ENCODE data around the gene PCNX3.

The PCNX3 gene

GRCh38 chr11:65599955-65600246, 15.7 kb upstream of the PCNX3 start:
- DNase-seq = no peak

GRCh38 chr11:65604258-65604657, 11.3 kb upstream of the PCNX3 start:
- DNase-seq = no peak

- peak; percentile 53 to 54 for DNase-seq
These were observed 8.5 kb upstream of the PCNX3 start for GRCh38 chr11:65606876-65607613.

GRCh38 chr11:65607614-65608426, 7.8 kb upstream of the PCNX3 start:
- DNase-seq = no peak

- no peak for DNase-seq
These were observed 6.3 kb upstream of the PCNX3 start for GRCh38 chr11:65609229-65609628.

GRCh38 chr11:65609665-65610064, 5.9 kb upstream of the PCNX3 start:
- no peak for DNase-seq

GRCh38 chr11:65610404-65610803, 5.2 kb upstream of the PCNX3 start:
- no peak for DNase-seq

DNA sequence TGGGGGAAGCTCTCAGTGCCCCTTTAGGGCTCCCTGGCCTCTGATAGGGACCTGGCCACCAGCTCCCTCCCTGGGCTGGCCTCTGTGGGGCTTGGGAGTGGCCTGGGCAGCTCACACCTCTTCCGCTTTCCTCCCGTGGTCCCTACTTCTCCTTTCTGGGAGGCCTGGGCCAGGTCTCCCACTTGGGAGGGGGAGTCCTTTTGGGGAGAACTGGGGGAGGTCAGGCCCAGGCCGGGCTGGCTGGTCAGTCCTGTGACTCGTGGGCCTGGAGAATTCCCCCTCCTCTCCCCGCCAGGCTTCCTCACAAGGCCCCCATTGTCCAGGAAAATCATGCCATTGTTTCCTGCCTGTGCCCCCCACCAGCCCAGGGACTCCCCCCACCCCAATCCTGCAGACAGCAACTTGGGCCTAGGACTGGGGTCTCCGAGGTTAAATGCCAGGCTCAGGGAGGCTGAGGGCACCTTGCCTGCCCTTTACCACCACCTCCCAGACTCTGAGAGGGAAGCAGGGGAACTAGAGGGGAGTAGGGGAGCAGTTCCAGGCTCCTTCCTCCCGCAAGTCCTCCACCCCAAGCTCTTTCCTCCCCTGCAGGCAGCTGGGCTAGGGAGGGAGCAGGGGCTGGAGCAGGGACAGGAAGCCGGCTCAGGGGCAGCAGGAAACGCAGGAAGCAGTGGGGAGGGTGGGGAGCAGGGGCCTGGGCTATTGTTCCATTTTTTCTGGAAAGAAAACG, 4.4 kb upstream of the PCNX3 start:
- no peak for DNase-seq

DNA sequence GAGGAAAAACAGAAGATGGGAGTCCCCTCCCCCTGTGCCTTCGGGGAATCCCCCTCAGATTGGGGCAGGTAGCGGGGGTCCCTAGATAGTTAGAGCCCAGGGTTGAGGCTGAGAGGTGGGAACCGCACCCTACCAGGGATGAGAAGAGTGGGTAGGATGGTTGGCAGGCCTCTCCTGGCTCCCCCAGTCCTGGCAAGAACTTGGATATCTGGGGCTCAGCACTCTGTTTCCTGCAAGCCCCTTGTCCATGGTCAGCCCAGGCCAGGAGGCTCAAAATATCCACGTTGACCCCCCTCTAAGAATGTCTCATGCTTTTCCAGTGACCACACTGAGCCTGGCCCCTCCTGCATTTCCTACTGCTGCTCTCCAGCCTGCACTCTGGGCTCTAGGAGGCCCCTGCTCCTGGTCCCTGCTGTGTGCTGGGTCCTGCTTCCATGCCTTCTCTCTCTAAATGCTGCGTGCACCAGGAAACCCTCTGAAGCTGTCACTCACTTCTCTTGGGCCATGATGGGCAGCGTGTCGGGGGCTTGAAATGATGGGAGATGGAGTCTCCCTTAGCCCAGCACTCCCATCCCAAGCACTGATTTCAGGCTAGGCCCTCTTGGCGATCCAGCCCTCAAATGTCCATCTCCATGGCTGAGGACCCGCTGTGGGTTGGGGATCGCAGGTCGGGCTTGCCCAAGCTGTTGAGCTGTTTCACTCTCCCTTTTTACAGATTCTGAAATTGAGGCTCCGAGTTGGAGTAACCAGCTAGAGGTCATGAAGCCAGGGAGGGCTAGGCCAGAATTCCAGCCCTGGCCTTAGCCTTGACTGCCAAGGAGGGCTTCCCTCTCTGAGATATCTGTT, 3.6 kb upstream of the PCNX3 start:
- no peak for DNase-seq

- DNase-seq = no peak
These were observed 2.9 kb upstream of the PCNX3 start for GRCh38 chr11:65612691-65613090.

DNA sequence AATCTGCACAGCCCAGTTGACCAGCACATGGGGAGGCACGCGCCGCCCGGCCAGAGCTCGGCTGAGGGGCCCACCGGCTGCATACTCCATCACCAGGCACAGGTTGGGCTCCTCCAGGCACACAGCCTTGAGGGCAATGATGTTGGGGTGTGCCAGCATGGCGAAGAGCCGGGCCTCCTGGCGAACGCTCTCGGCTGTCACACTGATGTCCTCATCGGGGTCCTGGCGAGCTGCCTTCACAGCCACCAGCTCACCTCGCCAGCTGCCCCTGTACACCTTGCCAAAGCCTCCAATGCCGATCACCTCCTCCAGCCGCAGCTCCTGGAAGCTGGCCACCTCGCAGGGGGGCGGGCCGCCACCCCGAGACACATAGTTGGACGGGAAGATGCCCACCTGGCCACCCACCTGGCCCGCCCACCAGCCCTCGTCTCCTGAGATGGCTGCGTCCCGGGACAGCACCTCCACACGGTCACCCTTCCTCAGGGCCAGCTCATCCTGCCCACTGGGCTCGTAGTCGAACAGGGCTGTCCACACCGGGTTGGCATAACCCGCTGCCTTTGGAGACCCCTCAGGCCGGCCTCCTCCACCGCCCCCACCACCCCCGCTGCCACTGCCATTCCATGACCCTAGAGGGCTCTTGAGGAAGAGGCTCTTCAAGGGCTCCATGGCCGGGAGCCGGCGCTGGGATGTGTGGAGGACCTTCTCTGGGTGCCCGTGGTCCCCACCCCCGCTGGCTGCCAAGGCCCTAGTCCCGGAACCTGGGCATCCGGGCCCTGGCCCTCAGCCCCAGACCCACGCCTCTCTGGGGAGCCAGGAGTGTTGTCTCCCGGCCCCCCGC, 2.3 kb upstream of the PCNX3 start:
- DNase-seq = no peak

DNA sequence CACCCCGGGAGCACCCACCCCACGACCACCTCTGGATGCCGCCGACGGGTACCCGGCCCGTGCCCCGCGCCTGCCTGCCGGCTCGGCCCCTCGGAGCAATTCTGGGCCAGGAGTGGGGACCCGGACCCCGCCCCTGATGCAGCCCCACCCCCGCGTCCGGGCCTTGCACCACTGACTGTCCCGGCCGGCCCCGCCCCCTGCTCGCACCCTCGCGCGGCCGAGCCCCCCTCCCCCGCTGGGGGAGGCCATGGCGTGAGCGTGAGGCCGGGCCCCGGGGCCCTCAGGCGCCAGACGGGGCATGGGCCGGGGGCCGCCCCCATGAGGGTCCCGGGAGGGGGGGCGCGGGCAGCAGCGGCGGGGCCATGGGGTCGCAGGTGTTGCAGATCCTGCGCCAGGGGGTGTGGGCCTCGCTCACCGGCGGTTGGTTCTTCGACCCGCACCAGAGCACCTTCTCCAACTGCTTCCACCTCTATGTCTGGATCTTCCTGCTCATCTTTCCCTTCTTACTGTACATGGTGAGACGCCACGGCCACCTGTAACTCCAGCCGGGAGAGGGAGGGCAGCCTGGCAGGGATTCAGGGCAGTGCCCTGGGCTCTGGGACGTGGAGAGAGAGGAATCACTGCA, 486 bp downstream of the PCNX3 start:
- peak; percentile 58 to 69 for DNase-seq

DNA sequence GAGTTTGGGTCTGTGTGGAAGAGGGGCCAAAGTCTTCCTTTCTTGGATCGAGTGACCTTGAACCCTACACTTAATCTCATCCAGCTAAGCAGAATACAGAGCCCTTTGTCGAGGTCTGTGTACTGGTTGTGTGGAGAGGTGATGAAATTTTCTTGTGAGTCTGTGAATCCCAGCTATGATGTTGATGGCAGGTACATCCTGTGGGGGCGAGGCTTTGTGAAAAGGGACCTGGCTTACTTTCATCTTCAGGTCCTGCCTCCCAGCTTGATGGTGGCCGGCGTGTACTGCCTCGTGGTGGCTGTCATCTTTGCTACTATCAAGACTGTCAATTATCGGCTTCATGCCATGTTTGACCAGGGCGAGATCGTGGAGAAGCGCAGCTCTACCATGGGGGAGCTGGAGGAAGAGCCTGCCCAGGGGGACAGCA, 1.0 kb downstream of the PCNX3 start:
- DNase-seq = no peak

DNA sequence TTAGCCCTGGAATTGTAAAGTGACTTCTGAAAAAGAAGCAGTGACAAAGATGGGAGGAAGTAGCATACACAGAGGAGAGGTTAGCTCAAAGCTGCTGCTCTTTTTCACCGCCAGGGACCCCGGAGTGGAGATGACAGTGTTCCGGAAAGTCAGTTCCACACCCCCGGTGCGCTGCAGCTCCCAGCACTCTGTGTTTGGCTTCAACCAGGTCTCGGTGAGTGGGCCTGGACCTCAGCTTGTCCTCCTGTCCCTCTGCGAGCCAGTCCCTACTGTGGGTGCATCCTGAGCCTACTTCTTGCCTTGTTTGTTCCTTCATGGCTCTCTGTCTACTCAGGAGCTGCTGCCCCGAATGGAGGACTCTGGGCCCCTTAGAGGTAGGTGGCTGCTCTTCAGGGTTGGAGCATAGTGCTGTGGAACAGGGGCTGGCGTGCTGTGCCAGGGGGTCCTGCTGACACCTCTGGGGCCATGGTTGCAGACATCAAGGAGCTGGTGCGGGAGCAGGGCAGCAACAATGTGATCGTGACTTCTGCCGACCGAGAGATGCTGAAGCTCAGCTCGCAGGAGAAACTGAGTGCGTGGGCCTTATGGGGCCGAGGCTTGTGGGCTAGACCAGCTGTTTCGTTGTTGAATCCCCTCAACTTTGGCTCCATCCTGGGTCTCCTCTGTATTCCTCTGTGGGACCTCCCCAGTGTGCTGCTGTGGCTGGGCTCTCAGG, 1.7 kb downstream of the PCNX3 start:
- no peak for DNase-seq

- no peak for DNase-seq
These were observed 2.6 kb downstream of the PCNX3 start for GRCh38 chr11:65617990-65618751.

DNA sequence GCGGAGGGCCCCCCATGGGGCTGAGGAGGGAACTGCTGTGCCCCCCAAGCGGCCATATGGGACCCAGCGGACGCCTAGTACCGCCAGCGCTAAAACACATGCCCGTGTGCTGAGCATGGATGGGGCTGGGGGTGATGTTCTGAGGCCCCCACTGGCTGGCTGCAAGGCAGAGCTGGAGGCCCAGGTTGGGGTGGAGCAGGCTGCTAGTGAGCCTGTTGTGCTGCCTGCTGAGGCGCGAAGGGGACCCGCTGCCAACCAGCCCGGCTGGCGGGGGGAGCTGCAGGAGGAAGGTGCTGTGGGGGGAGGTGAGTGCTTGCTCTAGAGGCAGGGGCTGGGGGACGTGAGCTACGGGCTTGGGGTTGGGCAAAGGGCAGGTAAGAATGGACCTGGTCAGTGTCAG, 3.2 kb downstream of the PCNX3 start:
- DNase-seq = no peak

- no peak for DNase-seq
These were observed 3.8 kb downstream of the PCNX3 start for GRCh38 chr11:65619281-65619928.

DNA sequence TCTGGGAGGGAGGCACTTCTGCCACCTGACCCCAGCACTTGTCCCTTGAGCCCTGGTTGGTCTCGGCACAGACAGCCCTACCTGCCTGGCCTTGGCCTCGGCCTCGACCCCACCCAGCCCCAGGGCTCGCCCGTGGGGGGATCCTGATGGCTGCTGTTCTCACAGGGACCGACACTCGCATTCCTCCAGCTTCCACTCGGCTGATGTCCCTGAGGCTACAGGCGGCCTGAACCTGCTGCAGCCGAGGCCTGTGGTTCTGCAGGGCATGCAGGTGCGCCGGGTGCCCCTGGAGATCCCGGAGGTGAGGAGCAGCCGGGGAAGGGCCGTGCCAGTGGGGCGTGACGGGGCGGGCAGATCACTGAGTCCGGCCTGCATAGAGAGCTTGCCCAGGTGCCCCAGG, 5.1 kb downstream of the PCNX3 start:
- DNase-seq = no peak

DNA sequence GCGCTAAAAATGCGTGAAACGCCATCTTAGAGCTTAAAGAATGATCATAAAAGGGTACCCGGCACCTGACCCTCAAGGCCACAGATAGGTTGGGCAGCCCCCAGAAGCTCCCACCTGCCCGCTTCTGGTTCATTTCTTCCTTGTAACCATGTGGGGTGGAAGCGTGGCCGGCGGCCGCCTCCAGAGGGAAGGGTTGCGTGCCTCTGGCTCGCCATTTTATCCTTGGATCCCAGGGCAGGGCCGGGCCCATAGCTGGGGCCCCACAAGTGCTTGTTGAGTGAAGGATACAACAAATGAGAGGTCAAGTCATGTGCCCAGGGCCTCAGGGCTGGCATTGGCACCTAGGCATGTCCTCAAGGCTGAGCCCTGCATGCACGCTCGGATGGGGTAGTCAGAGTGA, 5.9 kb downstream of the PCNX3 start:
- no peak for DNase-seq

GRCh38 chr11:65622011-65622410, 6.4 kb downstream of the PCNX3 start:
- no peak for DNase-seq

All from activated T-cell treated with anti-CD3 and anti-CD28 coated beads, Interleukin-2, amount 50 U/mL, for 48 hours (primary cell).